ENCODE data around the gene ENTPD3. TPM values are rescaled to one million over a fixed set of nuclear protein-coding genes. Genes with fewer than 3 reads are reported as not detected.
A peak's percentile ranks its signal among the peaks of the same experiment; 100 is the strongest.
"Not testable (repeated sequence)": the region's sequence is repeated elsewhere in the genome, so short reads cannot be mapped to it uniquely, and the experiment has no call there.

ENTPD3 gene
- total and polyA plus RNA-seq, 2 donors (not counting 1 experiment from before 2014, with no cell fraction given) = not detected

DNA sequence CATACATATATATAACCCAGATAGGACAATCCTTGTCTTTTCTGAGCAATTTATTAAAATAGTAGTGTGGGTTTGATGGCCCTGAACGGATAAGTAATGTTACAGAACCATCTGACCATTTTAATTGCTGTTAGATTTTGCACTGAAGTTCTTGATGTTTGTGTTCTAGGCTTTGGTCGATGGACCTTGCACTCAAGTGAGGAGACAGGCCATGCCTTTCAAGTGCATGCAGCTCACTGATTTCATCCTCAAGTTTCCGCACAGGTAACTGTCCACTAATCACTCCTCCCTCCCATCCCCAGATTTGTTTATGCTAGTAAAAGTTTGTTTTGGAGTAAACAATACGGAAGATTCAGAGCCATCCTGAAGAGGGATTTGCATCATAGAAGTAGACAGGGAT, 71.5 kb downstream of the ENTPD3 start:
- no peaks in the 10 kb centered on the region for H3K27me3 ChIP-seq (replicated peaks in 1 of 4; ENCODE audit: control extremely low read depth in 1 of 4, control insufficient read depth in 3 of 4, insufficient read depth in 4 of 4, low read length in 3 of 4)
- WGBS (ENCODE audit: insufficient coverage) = 83% methylated on average over 1 of the region's 4 CpGs
- Mint-ChIP-seq H3K27ac (peak overlapping the region; percentile 50), H3K4me1 (peaks cover 33% of the 10 kb centered on the region), H3K9me3 (ENCODE audit: insufficient read depth) (no peaks in the 10 kb centered on the region), H3K4me3 (peak overlapping the region; percentile 94), H3K27me3 (no peaks in the 10 kb centered on the region)
- no peak overlapping the region for H2AFZ ChIP-seq (ENCODE audit: insufficient read depth, low read depth, low read length, poor library complexity, severe bottlenecking)
- peaks cover 0 to 5% (median 0%) of the 10 kb centered on the region in 3 donors for H3K9me3 ChIP-seq (ENCODE audit: control extremely low read depth in 1 of 3, control insufficient read depth in 2 of 3, insufficient read depth in 1 of 3, low read length in 2 of 3)
- H3K9ac ChIP-seq (ENCODE audit: low read length) = peak overlapping the region; percentile 69
- peak overlapping the region; percentile 88 for H3K4me2 ChIP-seq (replicated peaks; ENCODE audit: low read depth, low read length, poor library complexity, severe bottlenecking)
- peaks cover 7 to 49% of the 10 kb centered on the region in 2 experiments for H3K36me3 ChIP-seq (replicated peaks in 1 of 2; ENCODE audit: control extremely low read depth in 1 of 2, control insufficient read depth in 1 of 2, extremely low read depth in 1 of 2, insufficient read depth in 2 of 2, low read length in 1 of 2)
- DNase-seq (no peak), ATAC-seq (ENCODE audit: low read depth) (no peak)
- ChIA-PET POLR2A (interaction anchor here (0.7 kb wide), 1 partner anchor 8 kb away, joined by 3 read pairs; no protein-coding TSS in a partner anchor), CTCF (no interaction called here)
- H3K4me3 ChIP-seq (ENCODE audit: control extremely low read depth in 1 of 5, extremely low read depth in 1 of 5, insufficient read depth in 1 of 5, low read depth in 2 of 5, low read length in 4 of 5) = peak overlapping the region in 2 of 5 experiments; percentile 69 to 91
- H3K79me2 ChIP-seq (ENCODE audit: control insufficient read depth, insufficient read depth, low read length) = peaks cover 29% of the 10 kb centered on the region
- H4K20me1 ChIP-seq (ENCODE audit: control insufficient read depth, insufficient read depth, low read length, poor library complexity, severe bottlenecking) = peaks cover 32% of the 10 kb centered on the region
- H3K4me1 ChIP-seq (ENCODE audit: control insufficient read depth in 2 of 2, insufficient read depth in 2 of 2, low read length in 2 of 2) = peaks cover 23 to 27% of the 10 kb centered on the region in 2 donors
- no peak for TF ChIP-seq EZH2 (IDR thresholded peaks at IDR 0.05; ENCODE audit: borderline replicate concordance, insufficient read depth, low read depth, low read length, poor library complexity, severe bottlenecking)
- H3K27ac ChIP-seq (ENCODE audit: low read length in 2 of 2) = peak overlapping the region in 1 of 2 donors; percentile 88
- intact Hi-C loops (cut with micrococcal nuclease) = loop anchor here (10.0 kb wide), 1 partner anchor 736 kb away; the partner anchor contains the start of gene CTNNB1

- Histone ChIP-seq H3K27ac (ENCODE audit: low read length in 2 of 2) (peak overlapping the region in 1 of 2 donors; percentile 38), H3K36me3 (replicated peaks in 1 of 2; ENCODE audit: control extremely low read depth in 1 of 2, control insufficient read depth in 1 of 2, extremely low read depth in 1 of 2, insufficient read depth in 2 of 2, low read length in 1 of 2) (peaks cover 19 to 69% of the 10 kb centered on the region in 2 experiments), H3K4me1 (ENCODE audit: control insufficient read depth in 2 of 2, insufficient read depth in 2 of 2, low read length in 2 of 2) (peaks cover 18 to 23% of the 10 kb centered on the region in 2 donors), H4K20me1 (ENCODE audit: control insufficient read depth, insufficient read depth, low read length, poor library complexity, severe bottlenecking) (peaks cover 32% of the 10 kb centered on the region), H3K79me2 (ENCODE audit: control insufficient read depth, insufficient read depth, low read length) (peaks cover 29% of the 10 kb centered on the region)
- H3K4me3 Mint-ChIP-seq; H3K9me3 ChIP-seq (ENCODE audit: control extremely low read depth in 1 of 3, control insufficient read depth in 2 of 3, insufficient read depth in 1 of 3, low read length in 2 of 3); H3K9ac ChIP-seq (ENCODE audit: low read length); H3K27me3 ChIP-seq (replicated peaks in 1 of 4; ENCODE audit: control extremely low read depth in 1 of 4, control insufficient read depth in 3 of 4, insufficient read depth in 4 of 4, low read length in 3 of 4); H3K4me2 ChIP-seq (replicated peaks; ENCODE audit: low read depth, low read length, poor library complexity, severe bottlenecking); DNase-seq; intact Hi-C loops (cut with micrococcal nuclease); ATAC-seq (ENCODE audit: low read depth); H2AFZ ChIP-seq (ENCODE audit: insufficient read depth, low read depth, low read length, poor library complexity, severe bottlenecking); H3K9me3 Mint-ChIP-seq (ENCODE audit: insufficient read depth); CTCF ChIA-PET; H3K4me3 ChIP-seq (ENCODE audit: control extremely low read depth in 1 of 5, extremely low read depth in 1 of 5, insufficient read depth in 1 of 5, low read depth in 2 of 5, low read length in 4 of 5); H3K27me3 Mint-ChIP-seq: not testable (repeated sequence)
- H3K27ac Mint-ChIP-seq = peak overlapping the region; percentile 26
- 90% methylated on average over 2 of the region's 6 CpGs for WGBS (ENCODE audit: insufficient coverage)
- POLR2A ChIA-PET = interaction anchor here (0.7 kb wide), 1 partner anchor 78 kb away, joined by 7 read pairs; no protein-coding TSS in a partner anchor
- H3K4me1 Mint-ChIP-seq = peaks cover 23% of the 10 kb centered on the region
These were observed 73.5 kb downstream of the ENTPD3 start for GRCh38 chr3:40460481-40460880.
